Mesothelial cell of epicardium (in vitro differentiated cells): ENCODE measurements around the gene SYNPO2. TPM values are rescaled to one million over a fixed set of nuclear protein-coding genes. Genes with fewer than 3 reads are reported as not detected.

Experiments used
- DNase-seq, 2 experiments: peaks; one replicate each; pipeline ENCODE4 v3.0.0; 2021; ENCODE audit warnings: low spot score in 2 of 2; ENCODE audit not compliant: unreplicated experiment in 2 of 2
- H3K27ac Mint-ChIP-seq: 2 replicates; pipeline ENCODE4 v1.8.0; 2021; ENCODE audit warnings: mixed read lengths
- H3K27me3 Mint-ChIP-seq: 2 replicates; pipeline ENCODE4 v1.8.0; 2021; ENCODE audit warnings: low read depth, mixed read lengths
- H3K36me3 Mint-ChIP-seq: 2 replicates; pipeline ENCODE4 v1.8.0; 2021; ENCODE audit warnings: mixed read lengths
- H3K4me1 Mint-ChIP-seq: 2 replicates; pipeline ENCODE4 v1.8.0; 2021; ENCODE audit warnings: mixed read lengths
- H3K4me3 Mint-ChIP-seq: 2 replicates; pipeline ENCODE4 v1.8.0; 2021; ENCODE audit warnings: mild to moderate bottlenecking, moderate library complexity, mixed read lengths
- H3K9me3 Mint-ChIP-seq: 2 replicates; pipeline ENCODE4 v1.8.0; 2021; ENCODE audit warnings: mixed read lengths
- CTCF ChIP-seq: fragments of 200-600 bp; sonication (generic); IDR thresholded peaks from one replicate; pipeline ENCODE4 v1.5.0; 2021; ENCODE audit warnings: antibody characterized with exemption; ENCODE audit not compliant: unreplicated experiment
- total RNA-seq: library from RNA; stranded (reverse); gene quantifications from 3 replicates; pipeline ENCODE4 v1.2.1, GENCODE V29; 2021

SYNPO2 gene
- total RNA-seq, 1 donor from 2014 or later, result 23.4 TPM

- no peak for DNase-seq
- H3K27me3 Mint-ChIP-seq, result no peaks in the 10 kb centered on the region
- peaks cover 27% of the 10 kb centered on the region for H3K9me3 Mint-ChIP-seq
- no peak overlapping the region for H3K4me3 Mint-ChIP-seq
- peak overlapping the region; percentile 75 for H3K27ac Mint-ChIP-seq
- peaks cover 18% of the 10 kb centered on the region for H3K36me3 Mint-ChIP-seq
- H3K4me1 Mint-ChIP-seq, result peaks cover 21% of the 10 kb centered on the region
- no peak for TF ChIP-seq CTCF
Observed at GRCh38 chr4:119068529-119068962, 179.9 kb downstream of the SYNPO2 start.

GRCh38 chr4:119070301-119070700 is 181.6 kb downstream of the SYNPO2 start:
- Mint-ChIP-seq H3K9me3 (peaks cover 20% of the 10 kb centered on the region), H3K4me1 (peaks cover 21% of the 10 kb centered on the region)
- TF ChIP-seq CTCF, result no peak

GRCh38 chr4:119080721-119081541 is 192.3 kb downstream of the SYNPO2 start:
- peaks cover 12% of the 10 kb centered on the region for H3K9me3 Mint-ChIP-seq
- no peak for TF ChIP-seq CTCF
- H3K4me1 Mint-ChIP-seq, result peaks cover 13% of the 10 kb centered on the region
- H3K27ac Mint-ChIP-seq, result no peak overlapping the region
- no peaks in the 10 kb centered on the region for H3K36me3 Mint-ChIP-seq
- no peak overlapping the region for H3K4me3 Mint-ChIP-seq
- no peak for DNase-seq
- no peaks in the 10 kb centered on the region for H3K27me3 Mint-ChIP-seq

More at GRCh38 chr4:119070301-119070700, 181.6 kb downstream of the SYNPO2 start:
- DNase-seq, result no peak
- no peak overlapping the region for H3K4me3 Mint-ChIP-seq
- peaks cover 12% of the 10 kb centered on the region for H3K36me3 Mint-ChIP-seq
- H3K27ac Mint-ChIP-seq, result no peak overlapping the region
- H3K27me3 Mint-ChIP-seq, result no peaks in the 10 kb centered on the region

- Mint-ChIP-seq H3K36me3 (no peaks in the 10 kb centered on the region), H3K27ac (no peak overlapping the region), H3K4me1 (peaks cover 13% of the 10 kb centered on the region), H3K9me3 (peaks cover 12% of the 10 kb centered on the region), H3K27me3 (no peaks in the 10 kb centered on the region), H3K4me3 (no peak overlapping the region)
- DNase-seq, result no peak
- TF ChIP-seq CTCF, result no peak
Observed at GRCh38 chr4:119081542-119081859, 192.8 kb downstream of the SYNPO2 start.

- no peaks in the 10 kb centered on the region for H3K27me3 Mint-ChIP-seq
- no peaks in the 10 kb centered on the region for H3K36me3 Mint-ChIP-seq
- peak overlapping the region; percentile 7 for H3K27ac Mint-ChIP-seq
- H3K4me1 Mint-ChIP-seq, result peaks cover 13% of the 10 kb centered on the region
- H3K9me3 Mint-ChIP-seq, result peaks cover 12% of the 10 kb centered on the region
- H3K4me3 Mint-ChIP-seq, result no peak overlapping the region
- no peak for TF ChIP-seq CTCF
- no peak for DNase-seq
Observed at GRCh38 chr4:119081943-119082342, 193.3 kb downstream of the SYNPO2 start.
